ENCODE measurements around the gene CCNI.
"Not testable (repeated sequence)": the region's sequence is repeated elsewhere in the genome, so short reads cannot be mapped to it uniquely, and the experiment has no call there.

CCNI gene

DNA sequence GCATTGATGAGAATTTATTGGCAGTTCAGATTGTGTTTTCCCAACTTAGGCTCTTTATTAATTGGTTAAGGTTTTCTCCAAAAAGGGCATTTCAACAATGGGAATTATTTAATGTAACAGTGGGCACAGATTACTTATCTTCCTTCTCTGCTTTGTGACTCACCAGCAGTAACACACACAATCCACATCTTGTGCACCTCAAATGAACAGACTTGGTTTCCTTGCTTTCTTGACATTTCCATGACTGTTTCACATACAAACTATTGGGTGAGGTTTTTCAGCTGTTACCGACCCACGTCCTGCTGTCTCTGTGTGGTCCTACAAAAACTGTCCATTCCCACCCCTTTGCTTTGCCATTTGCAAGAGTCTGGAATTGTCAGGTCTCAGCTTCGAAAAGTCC, 38.1 kb downstream of the CCNI start:
- no peak for DNase-seq

DNA sequence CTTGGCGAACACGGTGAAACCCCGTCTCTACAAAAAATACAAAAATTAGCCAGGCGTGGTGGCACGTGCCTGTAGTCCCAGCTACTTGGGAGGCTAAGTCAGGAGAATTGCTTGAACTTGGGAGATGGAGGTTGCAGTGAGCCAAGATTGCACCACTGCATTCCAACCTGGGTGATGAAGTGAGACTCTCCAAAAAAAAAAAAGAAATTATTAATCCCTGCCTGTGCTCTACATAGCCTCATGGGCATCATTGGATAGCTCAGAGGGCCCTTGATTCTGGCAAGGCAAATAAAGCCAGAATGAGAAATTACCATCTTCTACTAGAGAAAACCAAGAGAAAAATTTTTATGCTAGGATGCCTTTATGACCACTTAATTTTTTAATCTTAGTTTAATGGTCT, 38.6 kb downstream of the CCNI start:
- DNase-seq: not testable (repeated sequence)

DNA sequence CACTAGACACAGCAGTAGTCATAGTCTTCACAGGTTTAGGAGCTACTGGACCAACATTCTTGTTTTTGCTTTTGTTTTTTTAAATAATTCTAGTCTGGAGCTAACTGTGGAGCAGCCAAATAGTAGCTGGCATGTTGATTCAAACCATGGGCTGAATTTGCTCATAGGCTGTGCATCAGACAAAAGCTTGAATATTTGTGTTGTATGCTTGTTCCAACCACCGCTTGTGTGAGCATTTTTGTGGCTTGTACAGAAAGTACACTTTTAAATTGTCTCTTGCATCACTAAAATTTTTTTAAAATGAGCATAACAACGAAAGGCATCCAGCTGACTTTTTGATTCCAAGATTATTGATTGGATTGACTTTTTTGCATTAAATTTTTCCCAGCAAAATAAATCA, 39.6 kb downstream of the CCNI start:
- no peak for DNase-seq

DNA sequence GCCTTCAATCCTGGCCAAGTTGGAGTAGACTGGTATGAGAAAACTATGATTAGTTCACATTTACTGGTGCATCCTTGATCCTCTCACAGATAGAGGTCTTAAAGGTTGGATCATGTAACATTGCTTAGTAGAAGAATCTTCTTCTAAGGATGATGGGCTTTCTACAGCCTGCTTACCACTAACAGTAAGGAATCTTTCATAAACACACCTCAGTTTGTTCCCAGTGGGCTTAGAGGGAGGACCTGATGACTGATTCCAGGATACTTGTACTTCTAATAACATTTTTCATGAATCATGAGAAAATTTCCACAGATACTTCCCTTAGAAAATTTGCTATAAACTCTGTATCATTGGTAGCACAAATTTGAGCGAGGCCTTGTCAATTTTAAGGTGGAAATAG, 40.6 kb downstream of the CCNI start:
- no peak for DNase-seq

DNA sequence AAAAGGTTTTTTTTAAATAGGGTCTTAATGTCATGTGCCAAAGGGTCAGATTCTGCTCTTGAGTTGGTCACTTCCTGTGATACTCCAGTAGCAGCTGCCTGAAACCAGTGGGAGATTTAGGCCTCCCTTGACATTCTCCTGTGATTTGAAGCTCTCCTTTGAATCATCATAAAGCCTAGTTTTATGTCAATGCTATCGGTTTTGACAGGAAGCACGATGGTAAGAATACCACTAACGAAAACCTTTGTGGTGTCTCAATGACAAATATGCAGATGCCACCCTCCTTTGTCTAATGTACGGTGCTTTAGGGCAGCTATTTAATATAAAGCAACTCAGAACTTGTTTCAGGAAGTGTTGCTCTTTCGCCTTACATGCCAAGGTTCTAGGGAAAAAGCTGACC, 44.2 kb downstream of the CCNI start:
- no peak for DNase-seq

DNA sequence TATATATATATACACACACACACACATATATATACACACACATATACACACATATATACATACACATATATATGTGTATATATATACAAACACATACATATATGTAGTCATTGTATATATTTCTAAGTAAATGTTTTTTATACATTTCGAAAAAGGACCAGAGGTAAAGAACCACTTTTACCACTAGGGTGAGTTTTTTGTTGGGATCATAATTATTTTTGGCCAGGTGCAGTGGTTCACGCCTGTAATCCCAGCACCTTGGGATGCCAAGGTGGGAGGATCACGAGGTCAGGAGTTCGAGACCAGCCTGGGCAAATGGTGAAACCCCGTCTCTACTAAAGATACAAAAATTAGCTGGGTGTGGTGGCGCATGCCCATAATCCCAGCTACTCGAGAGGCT, 46.0 kb downstream of the CCNI start:
- not testable (repeated sequence) for DNase-seq

DNA sequence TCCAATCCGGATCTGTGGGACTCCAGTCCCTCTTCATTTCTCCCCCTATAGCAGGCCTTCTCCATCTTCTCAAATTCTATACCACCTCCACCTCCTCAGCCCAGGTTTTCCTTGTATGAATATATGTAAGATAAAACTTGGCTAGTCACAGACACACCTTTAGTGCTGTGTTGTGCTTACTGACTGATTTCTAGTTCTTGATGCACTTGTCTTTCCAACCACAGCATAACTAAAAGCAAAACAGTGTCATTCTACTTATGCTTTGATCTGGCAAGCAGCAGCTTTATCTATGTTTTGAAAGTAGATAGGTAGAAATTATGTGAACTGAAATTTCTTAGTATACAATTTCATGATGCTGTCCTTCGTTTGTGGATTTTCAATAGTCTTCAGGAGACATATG, 47.5 kb downstream of the CCNI start:
- DNase-seq: no peak

DNA sequence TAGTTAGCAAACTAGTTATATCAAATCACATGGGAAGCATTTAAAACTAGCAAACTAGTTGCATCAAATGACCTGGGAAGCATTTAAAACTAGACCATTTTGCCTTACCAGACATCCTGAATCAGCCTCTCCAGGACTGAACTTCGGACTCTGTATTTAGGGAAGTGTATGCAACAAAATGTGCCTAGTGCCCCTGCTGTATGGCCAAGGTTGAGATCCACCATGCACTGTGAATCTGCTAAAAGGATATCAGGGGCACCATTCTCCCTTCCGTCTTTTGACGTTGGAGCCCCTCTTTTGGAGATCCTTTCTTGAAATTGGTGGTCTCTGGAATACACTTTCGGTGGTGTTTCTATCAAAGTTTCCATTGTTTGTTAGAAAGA, 49.5 kb downstream of the CCNI start:
- DNase-seq: no peak

DNA sequence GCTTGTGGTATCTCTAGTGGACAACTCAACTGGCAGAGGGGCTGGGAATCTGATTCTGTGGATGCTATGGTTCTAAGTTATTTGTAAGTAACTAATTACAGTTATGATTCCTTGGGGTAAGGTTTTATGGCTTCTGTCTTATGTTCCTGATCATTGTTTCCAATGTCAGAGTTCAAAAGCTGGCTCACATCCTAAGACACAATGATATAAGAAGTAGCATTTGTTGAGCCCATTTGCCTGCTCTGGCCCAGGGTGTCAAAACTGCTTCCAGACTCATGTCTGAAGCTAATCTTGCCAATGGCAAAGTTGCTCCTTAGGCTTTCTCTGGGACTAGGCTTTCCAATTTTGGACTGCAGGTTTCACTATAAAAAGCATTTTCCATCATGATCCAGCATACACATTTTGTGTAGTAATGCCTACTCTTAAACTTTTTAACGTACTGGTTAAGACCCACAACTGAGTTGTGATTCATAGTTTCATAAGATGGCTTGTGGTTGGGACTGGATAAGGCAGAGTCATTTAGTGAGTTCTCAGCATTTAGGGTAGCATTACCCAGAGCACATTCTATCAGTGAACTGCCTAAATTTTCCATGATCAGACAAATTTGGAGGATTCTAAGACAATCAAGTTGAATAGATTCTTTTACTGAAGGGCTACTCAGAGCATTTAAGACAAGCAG, 50.0 kb downstream of the CCNI start:
- DNase-seq: no peak

DNA sequence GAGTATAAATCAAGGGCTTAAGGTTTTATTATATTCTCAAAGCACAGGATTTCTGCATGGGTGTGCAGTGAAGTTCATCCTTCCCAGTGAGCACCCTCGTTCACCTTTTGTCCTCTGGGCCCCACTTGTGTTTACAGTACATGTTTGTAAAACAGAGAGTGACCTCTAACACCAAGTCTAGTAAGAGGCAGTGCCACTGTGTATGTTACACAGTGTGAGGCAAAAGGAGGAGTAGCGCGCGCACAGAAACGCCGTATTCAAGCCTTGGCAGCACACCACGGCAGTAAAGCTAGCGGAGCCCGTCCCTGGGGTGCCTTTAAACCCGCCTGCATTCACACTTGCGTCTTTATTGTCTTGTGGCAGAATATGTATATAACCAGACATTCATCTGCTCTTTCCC, 51.9 kb downstream of the CCNI start:
- no peak for DNase-seq

DNA sequence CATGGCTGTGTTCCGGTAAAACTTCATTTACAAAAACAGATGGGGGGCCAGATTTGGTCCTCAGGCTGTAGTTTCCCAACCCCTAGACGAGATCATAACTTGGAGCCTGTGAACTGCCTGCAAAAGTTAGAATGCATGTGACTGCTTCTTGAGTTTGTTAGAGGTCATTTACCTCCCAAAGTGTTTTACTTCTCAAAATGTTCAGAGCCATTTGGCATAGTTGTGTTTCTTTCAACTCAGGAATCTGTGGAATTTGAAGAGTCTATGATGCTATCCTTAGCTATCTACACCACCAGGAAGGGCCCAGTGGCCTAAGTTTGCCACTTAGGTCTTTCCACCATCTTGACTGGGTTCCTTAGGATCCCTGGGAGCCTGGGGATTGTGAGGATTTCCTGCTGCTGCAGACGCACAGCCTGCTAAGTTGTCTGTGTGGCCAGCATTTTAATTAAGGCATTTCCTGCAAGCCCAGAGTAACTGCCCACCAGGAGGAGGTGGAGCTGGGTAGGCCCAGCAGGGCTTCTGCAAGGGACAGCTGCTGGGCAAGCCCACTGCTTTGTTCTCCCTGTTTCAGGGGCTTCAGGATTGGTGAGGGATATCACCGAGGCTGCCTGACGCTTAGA, 53.1 kb downstream of the CCNI start:
- no peak for DNase-seq

DNA sequence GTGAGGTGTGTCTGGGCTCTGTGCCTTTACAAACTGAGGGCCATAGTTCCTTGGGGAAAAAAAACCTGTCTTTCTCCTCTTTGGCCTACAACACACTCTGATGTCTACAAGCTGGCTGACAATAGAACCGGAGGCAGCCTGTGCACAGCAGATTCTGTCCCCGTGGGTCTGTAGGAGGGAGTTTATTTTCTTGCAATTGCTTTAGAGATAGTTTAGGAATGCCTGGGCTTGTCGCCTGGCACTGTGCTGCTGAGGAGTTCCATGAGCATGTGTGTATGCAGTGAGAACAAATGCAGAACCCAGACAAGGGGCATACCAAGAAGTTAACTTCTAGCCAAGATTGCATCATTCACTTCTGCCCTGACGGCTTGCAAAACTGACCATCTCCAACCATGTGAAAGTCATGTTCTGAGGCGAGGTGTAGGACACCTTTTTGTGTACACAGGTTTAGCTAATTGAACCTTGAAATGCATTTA, 54.1 kb downstream of the CCNI start:
- DNase-seq: no peak

DNA sequence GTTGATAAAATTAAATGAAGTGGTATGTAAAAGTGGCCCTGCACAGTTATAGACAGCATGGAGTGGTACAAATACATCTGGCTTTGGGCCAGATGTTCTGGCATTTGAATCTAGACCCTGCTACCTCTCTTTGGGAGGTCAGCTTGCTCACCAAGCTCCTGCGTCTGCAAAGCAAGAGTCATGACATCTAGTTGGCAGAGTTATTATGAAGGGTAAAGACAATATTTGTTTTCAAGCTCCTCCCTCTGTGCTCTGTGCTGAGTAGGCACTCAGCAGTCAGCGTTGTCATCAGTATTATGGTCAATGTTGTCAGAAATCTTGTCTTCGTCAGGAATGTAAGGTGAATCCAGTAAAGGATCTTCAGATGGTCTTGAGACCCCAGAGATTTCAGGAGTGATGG, 55.8 kb downstream of the CCNI start:
- no peak for DNase-seq

DNA sequence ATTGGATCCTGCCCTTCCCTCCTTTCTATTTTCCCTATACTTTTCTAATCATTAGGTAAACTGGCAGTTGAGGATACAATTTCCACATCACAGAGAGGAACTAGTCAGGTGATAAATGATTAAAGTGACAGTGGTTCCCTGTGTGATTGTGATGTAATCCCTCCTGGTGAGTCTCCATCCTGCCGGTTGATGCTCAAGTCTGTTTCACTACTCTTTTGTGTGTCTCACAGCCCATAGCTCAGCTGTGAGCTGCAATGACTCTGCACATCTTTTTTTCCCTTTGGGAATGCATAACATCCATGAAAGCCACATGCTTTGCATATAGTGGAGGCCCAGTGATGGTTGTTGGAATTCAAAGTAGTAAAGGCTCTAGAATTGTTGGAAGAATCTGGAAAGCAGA, 60.4 kb downstream of the CCNI start:
- no peak for DNase-seq

DNA sequence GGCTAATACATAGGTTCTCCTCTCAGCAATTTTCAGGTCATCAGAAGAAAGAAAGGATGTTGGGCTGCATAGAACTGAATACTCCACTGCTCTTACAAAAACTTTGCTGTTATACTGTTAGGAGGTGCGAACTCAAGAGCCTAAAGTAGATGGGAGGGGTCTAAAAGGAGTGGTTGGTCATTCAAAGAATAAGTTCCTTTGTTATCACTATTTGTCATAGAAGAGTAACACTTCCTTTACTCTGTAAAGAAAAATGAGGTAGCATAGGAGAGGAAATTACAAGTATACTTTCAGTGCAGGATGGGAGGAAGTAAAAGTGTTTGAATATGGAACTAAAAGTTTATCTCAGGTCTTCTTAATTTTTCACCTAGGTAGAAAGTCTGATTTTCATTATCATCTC, 61.5 kb downstream of the CCNI start:
- no peak for DNase-seq

DNA sequence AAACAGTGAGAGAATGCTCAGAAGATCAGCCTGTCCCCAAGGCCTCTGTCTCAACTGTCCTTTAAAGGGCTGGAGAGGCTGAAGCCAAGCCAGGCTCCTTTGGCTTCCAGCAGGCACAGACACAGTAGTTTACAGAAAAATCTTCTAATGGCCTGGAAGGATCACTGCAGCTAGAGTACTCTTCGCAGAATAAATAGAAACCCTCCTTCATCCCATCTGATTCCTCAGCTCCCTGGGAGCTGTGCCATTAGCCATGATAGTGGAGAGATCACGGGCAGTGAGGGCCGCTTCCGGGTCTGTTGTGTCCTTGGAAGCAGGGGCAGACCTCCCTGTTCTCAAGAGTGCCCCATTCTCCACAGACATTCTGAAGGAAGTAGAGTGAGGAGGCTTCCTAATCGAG, 63.1 kb downstream of the CCNI start:
- no peak for DNase-seq

DNA sequence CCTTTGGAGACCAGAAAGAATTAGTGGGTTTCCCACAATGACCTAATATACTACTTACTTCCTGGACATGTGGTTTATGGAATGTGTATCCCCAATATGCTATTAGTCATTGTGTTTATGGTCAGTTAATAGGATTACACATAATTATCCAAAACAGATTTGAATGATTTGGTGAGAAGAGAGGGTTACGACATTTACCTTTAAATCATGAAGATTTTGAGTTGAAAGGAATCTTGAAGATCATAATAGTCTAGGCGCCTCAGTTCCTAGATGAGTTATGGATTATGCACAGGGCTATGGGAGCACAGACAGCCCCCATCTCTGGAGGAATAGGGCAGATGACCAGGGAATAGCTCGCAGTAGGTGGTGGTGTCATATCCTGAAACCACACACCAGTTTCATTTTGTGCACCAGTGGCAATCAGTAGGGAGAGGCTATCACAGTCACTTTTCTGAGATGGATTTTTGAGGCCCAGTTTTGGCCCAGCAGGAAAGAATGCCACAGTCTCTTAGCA, 64.9 kb downstream of the CCNI start:
- no peak for DNase-seq

DNA sequence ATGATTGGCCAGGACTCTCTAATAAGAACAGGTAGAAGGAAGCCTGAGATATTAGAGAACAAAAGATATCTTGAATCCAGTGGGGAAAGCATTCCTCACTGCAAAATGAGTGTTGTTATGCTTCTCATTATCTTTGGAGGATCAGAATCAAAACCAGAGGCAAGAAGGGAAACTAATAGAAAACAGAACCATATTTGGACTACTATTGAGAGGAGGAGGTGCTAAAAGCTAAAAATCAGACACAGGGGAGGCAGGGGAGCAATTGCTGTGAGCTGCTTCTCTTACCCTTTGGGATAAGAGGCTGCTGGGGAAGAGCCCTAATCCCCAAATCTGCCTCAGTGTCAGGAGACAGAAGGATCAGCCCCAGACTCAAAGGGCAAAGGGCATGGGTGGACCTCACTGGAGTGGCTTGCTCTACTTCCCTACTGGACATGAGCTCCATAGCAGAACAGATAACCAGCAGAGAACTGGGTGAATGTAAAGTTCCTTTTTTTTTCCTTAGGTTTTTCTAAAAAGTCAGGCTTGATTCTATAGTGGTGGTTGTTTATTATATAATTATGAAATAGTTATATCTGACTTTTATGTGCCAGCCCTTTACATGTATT, 66.2 kb downstream of the CCNI start:
- DNase-seq: no peak

DNA sequence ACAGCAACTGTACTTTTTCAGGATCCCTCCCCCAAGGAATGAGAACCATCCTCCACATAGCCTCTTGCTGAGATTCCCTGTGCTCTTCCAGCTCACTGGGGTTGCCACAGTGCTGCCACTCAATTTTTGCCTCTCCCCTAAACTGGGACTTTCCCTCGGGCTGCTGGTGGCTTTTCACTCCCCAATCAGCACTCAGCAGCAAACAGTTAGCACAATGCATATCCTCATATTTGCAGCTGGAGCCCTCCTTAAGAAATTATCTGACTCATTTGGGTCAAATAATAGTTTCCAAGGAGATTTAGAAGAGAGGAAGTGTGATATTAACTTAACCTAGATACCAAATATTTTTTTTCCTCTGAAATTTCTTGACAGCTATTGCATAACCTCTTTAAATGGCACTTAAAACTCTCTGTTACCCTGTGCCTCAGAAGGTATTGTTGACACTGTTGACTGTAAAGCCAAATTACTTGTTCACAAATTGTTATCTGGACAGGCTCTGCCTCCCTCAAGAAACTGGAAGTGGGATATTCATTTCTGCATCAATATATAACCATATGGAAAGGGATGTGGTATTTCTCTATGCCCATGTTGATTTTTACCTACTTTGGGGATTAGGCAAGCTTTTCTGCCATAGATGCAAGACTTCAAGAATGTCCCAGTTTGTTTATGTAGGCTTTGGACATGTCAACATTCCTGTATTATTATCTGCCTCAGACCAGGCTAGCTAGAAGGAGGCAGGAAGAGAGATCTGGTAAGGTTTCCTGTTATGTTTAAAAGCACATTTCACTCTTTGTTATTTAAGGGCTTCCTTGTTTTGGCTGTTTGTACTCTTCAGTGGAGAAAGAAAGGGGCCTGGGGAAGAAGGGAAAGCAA, 68.2 kb downstream of the CCNI start:
- DNase-seq: no peak

DNA sequence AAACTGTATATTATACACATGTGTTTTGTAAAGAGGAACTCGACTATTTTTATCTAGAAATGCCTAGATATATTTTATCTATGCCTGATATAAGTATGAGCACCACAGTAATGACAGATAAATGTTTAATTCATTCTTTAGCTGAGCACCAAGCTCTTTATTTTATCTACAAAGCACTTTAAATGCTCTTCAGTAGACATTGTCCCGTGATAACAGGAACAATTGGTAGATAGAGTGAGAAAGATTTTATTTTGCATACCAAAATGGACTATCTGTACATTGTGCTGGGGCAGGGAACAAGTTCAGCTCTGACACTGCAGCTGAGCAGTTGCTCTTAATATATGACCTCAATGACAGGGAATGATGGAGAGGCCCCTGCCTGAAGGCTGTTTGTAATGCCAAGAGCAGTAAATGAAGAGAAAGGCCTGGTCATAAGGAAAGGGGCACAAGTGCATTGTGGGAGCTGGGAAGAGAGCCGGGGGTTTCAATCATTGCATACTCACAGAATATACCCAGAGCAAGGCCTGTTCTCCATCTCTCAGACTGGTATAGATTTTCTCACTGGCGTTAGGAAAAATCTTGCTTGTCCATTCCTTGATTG, 68.9 kb downstream of the CCNI start:
- DNase-seq: no peak

DNA sequence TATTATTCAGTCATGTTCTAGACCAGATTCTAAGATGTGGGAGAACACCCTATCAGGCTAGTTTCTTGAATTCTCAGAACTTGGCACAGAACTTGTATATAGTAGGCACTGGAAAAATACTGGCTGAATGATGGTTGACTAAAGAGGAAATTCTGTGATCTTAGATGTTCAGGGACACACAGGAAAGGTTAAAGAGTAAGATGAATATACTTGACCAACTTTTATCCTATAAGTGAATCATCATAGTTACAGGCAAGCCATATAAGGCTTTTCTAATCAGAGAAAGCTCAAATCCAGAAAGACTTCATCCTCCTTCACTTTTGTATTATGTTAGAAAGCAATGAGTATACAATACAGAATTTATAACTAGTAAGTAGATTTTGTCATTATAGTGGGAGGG, 72.4 kb downstream of the CCNI start:
- DNase-seq: no peak

DNA sequence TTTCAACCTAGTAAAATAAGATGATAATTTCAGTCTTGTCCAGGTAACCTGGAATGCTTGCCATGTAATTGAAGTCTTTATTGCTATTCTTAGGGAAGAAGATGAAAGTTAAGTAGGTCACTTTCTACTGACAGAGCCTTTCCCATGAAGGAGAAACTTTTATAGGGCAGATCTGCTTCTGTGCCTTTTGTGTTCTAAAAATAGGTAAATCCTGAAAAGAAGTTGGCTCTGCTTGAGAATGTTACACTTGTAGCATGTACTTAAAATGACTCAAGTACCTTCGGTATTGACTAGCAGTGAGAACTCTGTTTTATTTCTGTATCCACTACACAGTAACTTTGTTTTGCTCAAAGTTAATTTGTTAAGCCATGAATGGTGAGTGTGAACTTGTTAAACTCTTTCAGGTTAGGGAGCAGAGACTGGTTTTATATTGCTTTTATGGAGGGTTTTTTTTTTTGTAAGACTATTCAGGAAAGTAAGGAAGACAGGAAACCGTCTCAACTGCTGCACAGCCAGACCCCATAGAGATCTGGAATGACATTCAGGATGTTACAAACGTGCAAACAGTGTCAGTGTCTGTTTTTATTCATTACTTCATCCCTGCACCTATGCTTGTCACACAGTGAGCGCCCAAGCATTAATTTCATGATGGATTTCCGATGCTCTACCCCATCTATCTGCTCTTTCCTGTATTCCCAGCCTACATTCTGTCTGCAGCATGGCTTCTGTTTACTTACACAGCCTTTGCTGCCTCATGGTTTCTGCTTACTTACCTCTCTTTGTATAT, 73.3 kb downstream of the CCNI start:
- DNase-seq: no peak

Measured in NCI-H524 (cell line).